MV-4-11 (cell line): Measurements from ENCODE around the gene CYTH4.
"Not testable (repeated sequence)": the region's sequence is repeated elsewhere in the genome, so short reads cannot be mapped to it uniquely, and the experiment has no call there.

Experiments
- DNase-seq: peaks from one replicate; lab custom pipeline; 2025; lab: John Stamatoyannopoulos, UW

The CYTH4 gene

GRCh38 chr22:37282385-37282677, at the start of gene CYTH4:
Gene CYTH4, plus strand, starts transcription at chr22:37282508. Its CDS starts 62 bp downstream, at chr22:37282570.
- peak; percentile 85 for DNase-seq

GRCh38 chr22:37233371-37233750, 48.9 kb upstream of the CYTH4 start:
- not testable (repeated sequence) for DNase-seq

GRCh38 chr22:37233751-37234631, 48.3 kb upstream of the CYTH4 start:
- DNase-seq = no peak

GRCh38 chr22:37234736-37235711, 47.3 kb upstream of the CYTH4 start:
- no peak for DNase-seq

GRCh38 chr22:37235897-37236607, 46.3 kb upstream of the CYTH4 start:
- DNase-seq = no peak

- DNase-seq = no peak
These were observed 44.7 kb upstream of the CYTH4 start for GRCh38 chr22:37237371-37238268.

GRCh38 chr22:37239336-37240239, 42.7 kb upstream of the CYTH4 start:
- no peak for DNase-seq

- no peak for DNase-seq
These were observed 41.9 kb upstream of the CYTH4 start for GRCh38 chr22:37240240-37240940.

GRCh38 chr22:37240941-37241320, 41.4 kb upstream of the CYTH4 start:
- DNase-seq = no peak

- no peak for DNase-seq
These were observed 40.8 kb upstream of the CYTH4 start for GRCh38 chr22:37241351-37242142.

GRCh38 chr22:37242395-37242918, 39.9 kb upstream of the CYTH4 start:
- peak; percentile 95 for DNase-seq

GRCh38 chr22:37243402-37244113, 38.8 kb upstream of the CYTH4 start:
- DNase-seq = peak; percentile 30

- peak; percentile 95 for DNase-seq
These were observed 38.0 kb upstream of the CYTH4 start, which contains the start of gene RAC2 for GRCh38 chr22:37244114-37244921. Gene RAC2, minus strand, starts transcription at chr22:37244269. Its CDS starts 121 bp downstream, at chr22:37244148.

GRCh38 chr22:37244922-37245722, 37.2 kb upstream of the CYTH4 start:
- peak; percentile 76 for DNase-seq

- DNase-seq = no peak
These were observed 36.6 kb upstream of the CYTH4 start for GRCh38 chr22:37245740-37246139.

GRCh38 chr22:37248251-37248650, 34.1 kb upstream of the CYTH4 start:
- no peak for DNase-seq
